Left renal pelvis (tissue), 4 donors: Measurements from ENCODE around the gene MATN1. TPM values are rescaled to one million over a fixed set of nuclear protein-coding genes. Genes with fewer than 3 reads are reported as not detected.

Source experiments
- DNase-seq, 4 donors: peaks; one replicate each; pipeline ENCODE4 v3.0.0-alpha.2; 2013; ENCODE audit warnings: low read depth in 4 of 4, low spot score in 3 of 4
- polyA plus RNA-seq, 4 donors: library from polyadenylated mRNA; unstranded; fragments of 120-200 nt; gene quantifications; one replicate each; pipeline ENCODE4 v1.2.1, GENCODE V29; 2013; ENCODE audit not compliant: insufficient read length in 4 of 4

The MATN1 gene
- polyA plus RNA-seq, 4 donors, result 0.13 to 0.32 (median 0.31) TPM

- no peak for DNase-seq
These were observed 2.8 kb downstream of the MATN1 start for GRCh38 chr1:30720271-30721223.

GRCh38 chr1:30719406-30720270, 3.7 kb downstream of the MATN1 start:
- no peak for DNase-seq

- peak; percentile 68 to 85 (median 74) for DNase-seq
These were observed 4.6 kb downstream of the MATN1 start for GRCh38 chr1:30718636-30719405.

GRCh38 chr1:30718091-30718635, 5.2 kb downstream of the MATN1 start:
- DNase-seq, result peak; percentile 86 to 90 (median 90)

- DNase-seq, result no peak
These were observed 6.7 kb downstream of the MATN1 start for GRCh38 chr1:30716646-30717045.

- DNase-seq, result no peak
These were observed 7.5 kb downstream of the MATN1 start for GRCh38 chr1:30715886-30716285.

GRCh38 chr1:30715216-30715615, 8.2 kb downstream of the MATN1 start:
- no peak for DNase-seq

GRCh38 chr1:30714536-30715090, 8.8 kb downstream of the MATN1 start:
- no peak for DNase-seq

- no peak for DNase-seq
These were observed 9.4 kb downstream of the MATN1 start for GRCh38 chr1:30714025-30714424.

GRCh38 chr1:30713311-30713710, 10.1 kb downstream of the MATN1 start:
- DNase-seq, result no peak

GRCh38 chr1:30712583-30712982, 10.8 kb downstream of the MATN1 start:
- DNase-seq, result no peak

- no peak for DNase-seq
These were observed 13.0 kb downstream of the MATN1 start for GRCh38 chr1:30710407-30710806.

GRCh38 chr1:30708361-30708728, 15.0 kb downstream of the MATN1 start:
- DNase-seq, result no peak

GRCh38 chr1:30707412-30708360, 15.7 kb downstream of the MATN1 start:
- DNase-seq, result peak in 1 of 4 donors; percentile 60

- no peak for DNase-seq
These were observed 16.9 kb downstream of the MATN1 start for GRCh38 chr1:30706528-30706927.

GRCh38 chr1:30705698-30706097, 17.7 kb downstream of the MATN1 start:
- DNase-seq, result no peak

- DNase-seq, result no peak
These were observed 18.4 kb downstream of the MATN1 start for GRCh38 chr1:30704765-30705509.

- no peak for DNase-seq
These were observed 19.1 kb downstream of the MATN1 start for GRCh38 chr1:30704271-30704670.
